Measurements from ENCODE around the gene TTC34. TPM values are rescaled to one million over a fixed set of nuclear protein-coding genes. Genes with fewer than 3 reads are reported as not detected.

The TTC34 gene
- total RNA-seq, 1 experiment from 2014 or later: 1.7 TPM

DNA sequence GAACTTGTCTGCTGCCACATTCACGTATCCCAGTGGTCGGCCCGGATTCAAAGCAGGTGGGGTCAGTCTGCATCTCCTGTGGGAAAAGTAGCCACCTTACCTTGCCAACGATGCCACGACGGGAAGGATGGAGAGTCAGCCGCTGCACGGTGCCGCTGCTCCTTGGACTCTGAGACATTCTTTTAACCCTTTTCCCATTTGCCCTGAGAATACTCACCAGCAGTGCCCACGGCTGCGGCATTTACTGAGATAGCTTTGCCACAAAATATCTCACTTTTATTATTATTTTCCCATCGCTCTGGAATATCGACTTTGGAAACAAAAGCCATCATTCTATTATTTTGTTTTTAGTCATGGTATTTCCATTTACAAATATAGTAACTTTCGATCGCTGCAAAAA, 15.3 kb upstream of the TTC34 start:
- ChIA-PET CTCF (no interaction called here), POLR2A (ENCODE audit: unreplicated experiment) (no interaction called here)
- Histone ChIP-seq H3K4me3 (no peak overlapping the region), H3K4me1 (replicated peaks; ENCODE audit: insufficient read depth) (no peaks in the 10 kb centered on the region), H3K79me2 (ENCODE audit: low read depth) (no peaks in the 10 kb centered on the region), H2AFZ (no peak overlapping the region), H3K4me2 (no peak overlapping the region), H3K36me3 (ENCODE audit: low read depth) (no peaks in the 10 kb centered on the region), H3K9me2 (ENCODE audit: insufficient read depth) (no peaks in the 10 kb centered on the region), H3F3A (ENCODE audit: insufficient read depth, low read depth) (no peaks in the 10 kb centered on the region), H3K27me3 (ENCODE audit: insufficient read depth, low read depth) (peaks cover 68% of the 10 kb centered on the region), H3K9me3 (ENCODE audit: insufficient read depth, low read depth) (no peaks in the 10 kb centered on the region), H3K27ac (no peak overlapping the region), H4K20me1 (ENCODE audit: insufficient read depth) (no peaks in the 10 kb centered on the region)
- intact Hi-C loops (cut with micrococcal nuclease; ENCODE audit: unreplicated experiment): no loop called here
- no TSS peak for BruUV-seq (replicated peaks)
- no peak for TF ChIP-seq EZH2 (IDR thresholded peaks at IDR 0.05; ENCODE audit: low read depth)
- TF ChIP-seq, protein P1, sequence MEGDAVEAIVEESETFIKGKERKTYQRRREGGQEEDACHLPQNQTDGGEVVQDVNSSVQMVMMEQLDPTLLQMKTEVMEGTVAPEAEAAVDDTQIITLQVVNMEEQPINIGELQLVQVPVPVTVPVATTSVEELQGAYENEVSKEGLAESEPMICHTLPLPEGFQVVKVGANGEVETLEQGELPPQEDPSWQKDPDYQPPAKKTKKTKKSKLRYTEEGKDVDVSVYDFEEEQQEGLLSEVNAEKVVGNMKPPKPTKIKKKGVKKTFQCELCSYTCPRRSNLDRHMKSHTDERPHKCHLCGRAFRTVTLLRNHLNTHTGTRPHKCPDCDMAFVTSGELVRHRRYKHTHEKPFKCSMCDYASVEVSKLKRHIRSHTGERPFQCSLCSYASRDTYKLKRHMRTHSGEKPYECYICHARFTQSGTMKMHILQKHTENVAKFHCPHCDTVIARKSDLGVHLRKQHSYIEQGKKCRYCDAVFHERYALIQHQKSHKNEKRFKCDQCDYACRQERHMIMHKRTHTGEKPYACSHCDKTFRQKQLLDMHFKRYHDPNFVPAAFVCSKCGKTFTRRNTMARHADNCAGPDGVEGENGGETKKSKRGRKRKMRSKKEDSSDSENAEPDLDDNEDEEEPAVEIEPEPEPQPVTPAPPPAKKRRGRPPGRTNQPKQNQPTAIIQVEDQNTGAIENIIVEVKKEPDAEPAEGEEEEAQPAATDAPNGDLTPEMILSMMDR (conservative IDR thresholded peaks at IDR 0.05): no peak
- no peak for DNase-seq

- no peaks in the 10 kb centered on the region for H3K79me2 ChIP-seq (ENCODE audit: low read depth)
- TF ChIP-seq, protein P1 (conservative IDR thresholded peaks at IDR 0.05): no peak
- no peak for TF ChIP-seq EZH2 (IDR thresholded peaks at IDR 0.05; ENCODE audit: low read depth)
- no peaks in the 10 kb centered on the region for H3K9me2 ChIP-seq (ENCODE audit: insufficient read depth)
- H3K36me3 ChIP-seq (ENCODE audit: low read depth): no peaks in the 10 kb centered on the region
- intact Hi-C loops (cut with micrococcal nuclease; ENCODE audit: unreplicated experiment): no loop called here
- no peaks in the 10 kb centered on the region for H3K4me1 ChIP-seq (replicated peaks; ENCODE audit: insufficient read depth)
- ChIA-PET POLR2A (ENCODE audit: unreplicated experiment) (no interaction called here), CTCF (no interaction called here)
- no peak for DNase-seq
- no peaks in the 10 kb centered on the region for H3F3A ChIP-seq (ENCODE audit: insufficient read depth, low read depth)
- H3K9me3 ChIP-seq (ENCODE audit: insufficient read depth, low read depth): no peaks in the 10 kb centered on the region
- no peak overlapping the region for H3K4me2 ChIP-seq
- H3K27me3 ChIP-seq (ENCODE audit: insufficient read depth, low read depth): peaks cover 80% of the 10 kb centered on the region
- BruUV-seq (replicated peaks): no TSS peak
- no peak overlapping the region for H3K27ac ChIP-seq
- H3K4me3 ChIP-seq: no peak overlapping the region
- no peak overlapping the region for H2AFZ ChIP-seq
- no peaks in the 10 kb centered on the region for H4K20me1 ChIP-seq (ENCODE audit: insufficient read depth)
These were observed 14.1 kb upstream of the TTC34 start for GRCh38 chr1:2815551-2815950.

- no peaks in the 10 kb centered on the region for H3K9me2 ChIP-seq (ENCODE audit: insufficient read depth)
- ChIA-PET CTCF (no interaction called here), POLR2A (ENCODE audit: unreplicated experiment) (no interaction called here)
- no peaks in the 10 kb centered on the region for H3K4me1 ChIP-seq (replicated peaks; ENCODE audit: insufficient read depth)
- H3K27ac ChIP-seq: no peak overlapping the region
- no peak overlapping the region for H3K4me2 ChIP-seq
- no peaks in the 10 kb centered on the region for H4K20me1 ChIP-seq (ENCODE audit: insufficient read depth)
- peaks cover 87% of the 10 kb centered on the region for H3K27me3 ChIP-seq (ENCODE audit: insufficient read depth, low read depth)
- BruUV-seq (replicated peaks): no TSS peak
- no peak for DNase-seq
- H3K9me3 ChIP-seq (ENCODE audit: insufficient read depth, low read depth): no peaks in the 10 kb centered on the region
- H3K36me3 ChIP-seq (ENCODE audit: low read depth): no peaks in the 10 kb centered on the region
- no peak overlapping the region for H3K4me3 ChIP-seq
- no peaks in the 10 kb centered on the region for H3K79me2 ChIP-seq (ENCODE audit: low read depth)
- no peak overlapping the region for H2AFZ ChIP-seq
- no peaks in the 10 kb centered on the region for H3F3A ChIP-seq (ENCODE audit: insufficient read depth, low read depth)
- intact Hi-C loops (cut with micrococcal nuclease; ENCODE audit: unreplicated experiment): no loop called here
- no peak for TF ChIP-seq EZH2 (IDR thresholded peaks at IDR 0.05; ENCODE audit: low read depth)
- TF ChIP-seq, protein P1 (conservative IDR thresholded peaks at IDR 0.05): no peak
These were observed 13.1 kb upstream of the TTC34 start for GRCh38 chr1:2814511-2815075.

Measured in PC-9 (cell line).